Measurements from ENCODE around the gene SLC8A1.
A peak's percentile ranks its signal among the peaks of the same experiment; 100 is the strongest.

DNA sequence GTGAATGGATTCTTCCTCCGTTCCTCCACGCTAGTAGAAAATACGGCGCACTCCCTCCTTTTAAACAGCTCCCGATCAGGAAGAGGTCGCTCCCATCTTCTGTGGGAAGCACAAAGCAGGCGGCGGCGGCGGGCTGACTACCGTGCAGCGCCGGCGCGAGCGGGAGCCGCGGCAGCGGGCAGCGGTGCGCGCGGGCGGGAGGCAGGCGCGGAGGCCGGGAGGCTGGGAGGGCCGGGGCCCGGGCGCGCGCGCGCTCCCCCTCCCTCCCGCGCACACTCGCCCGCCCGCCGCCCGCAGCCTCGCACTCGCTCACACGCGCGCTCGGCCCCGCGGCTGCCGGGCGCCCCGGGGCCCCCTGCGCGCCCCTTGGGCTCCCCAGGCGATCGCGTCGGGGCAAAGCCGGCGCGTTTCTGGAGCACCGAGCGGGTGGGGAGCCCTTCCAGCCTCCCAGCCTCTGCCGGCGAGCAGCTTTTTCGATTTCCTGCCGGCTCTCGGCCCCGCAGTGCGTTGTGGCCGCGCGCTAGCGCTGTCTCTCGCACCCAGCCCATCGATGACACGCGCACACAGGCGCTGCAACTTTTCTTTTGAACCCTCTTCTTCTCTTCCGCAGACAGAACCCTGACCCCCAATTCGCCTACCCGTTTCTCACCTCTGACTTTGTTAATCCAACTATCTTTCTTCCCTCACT, at the start of gene SLC8A1:
- TF ChIP-seq, protein P1, sequence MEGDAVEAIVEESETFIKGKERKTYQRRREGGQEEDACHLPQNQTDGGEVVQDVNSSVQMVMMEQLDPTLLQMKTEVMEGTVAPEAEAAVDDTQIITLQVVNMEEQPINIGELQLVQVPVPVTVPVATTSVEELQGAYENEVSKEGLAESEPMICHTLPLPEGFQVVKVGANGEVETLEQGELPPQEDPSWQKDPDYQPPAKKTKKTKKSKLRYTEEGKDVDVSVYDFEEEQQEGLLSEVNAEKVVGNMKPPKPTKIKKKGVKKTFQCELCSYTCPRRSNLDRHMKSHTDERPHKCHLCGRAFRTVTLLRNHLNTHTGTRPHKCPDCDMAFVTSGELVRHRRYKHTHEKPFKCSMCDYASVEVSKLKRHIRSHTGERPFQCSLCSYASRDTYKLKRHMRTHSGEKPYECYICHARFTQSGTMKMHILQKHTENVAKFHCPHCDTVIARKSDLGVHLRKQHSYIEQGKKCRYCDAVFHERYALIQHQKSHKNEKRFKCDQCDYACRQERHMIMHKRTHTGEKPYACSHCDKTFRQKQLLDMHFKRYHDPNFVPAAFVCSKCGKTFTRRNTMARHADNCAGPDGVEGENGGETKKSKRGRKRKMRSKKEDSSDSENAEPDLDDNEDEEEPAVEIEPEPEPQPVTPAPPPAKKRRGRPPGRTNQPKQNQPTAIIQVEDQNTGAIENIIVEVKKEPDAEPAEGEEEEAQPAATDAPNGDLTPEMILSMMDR (IDR thresholded peaks at IDR 0.05) = no peak
- TF ChIP-seq POLR2AphosphoS5 (IDR thresholded peaks at IDR 0.05) = no peak
- peak in 1 of 4 donors; percentile 28 for TF ChIP-seq POLR2A (IDR thresholded peaks at IDR 0.05)

All from upper lobe of left lung (tissue), 4 donors.